Measurements from ENCODE around the gene SP100. TPM values are rescaled to one million over a fixed set of nuclear protein-coding genes. Genes with fewer than 3 reads are reported as not detected.

SP100 gene
- total and polyA plus RNA-seq, 2 of the 8 experiments (the other 6 are each of a cell fraction or from before 2014, with no cell fraction given), result 0.06 to 1.1 TPM

DNA sequence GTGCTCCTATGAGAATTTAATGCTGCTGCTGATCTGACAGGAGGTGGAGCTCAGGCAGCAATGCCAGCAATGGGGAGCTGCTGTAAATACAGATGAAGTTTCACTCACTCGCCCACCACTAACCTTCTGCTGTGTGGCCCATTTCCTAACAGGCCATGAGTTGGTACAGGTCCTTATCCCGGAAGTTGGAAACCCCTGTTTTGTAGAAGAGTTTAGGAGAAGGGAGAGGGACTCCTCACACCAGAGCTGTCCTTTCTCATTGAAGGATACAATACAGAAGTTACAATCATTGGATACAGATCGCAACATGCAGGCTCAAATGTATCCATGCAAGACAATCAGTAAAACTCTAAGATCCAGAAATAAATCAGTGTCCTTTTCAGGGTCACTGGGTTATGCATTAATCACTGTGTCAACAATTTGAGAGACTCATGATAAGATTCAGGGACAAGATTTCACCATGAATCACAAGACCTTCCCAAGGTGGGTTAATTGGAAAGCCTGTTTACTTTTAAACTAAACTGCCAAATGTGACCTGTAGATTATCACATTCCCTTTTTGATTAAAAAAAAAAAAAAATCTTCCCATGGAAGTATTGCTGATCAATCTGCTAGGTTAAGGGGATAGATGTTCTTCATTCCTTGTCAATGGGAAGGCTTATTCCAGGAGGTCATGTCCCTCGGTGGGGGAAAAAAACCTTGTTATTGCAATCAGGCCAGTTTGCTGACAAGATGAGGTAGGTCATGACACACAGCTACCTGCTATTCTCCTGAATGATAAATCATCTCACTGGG, 97.2 kb downstream of the SP100 start:
- H2AK5ac ChIP-seq (ENCODE audit: low read depth, low read length), result no peak overlapping the region
- no peak overlapping the region for H2BK20ac ChIP-seq (ENCODE audit: low read length)
- H4K20me1 ChIP-seq (replicated peaks in 1 of 2; ENCODE audit: control insufficient read depth in 1 of 2, insufficient read depth in 2 of 2, low read length in 2 of 2), result no peaks in the 10 kb centered on the region
- H3K18ac ChIP-seq (ENCODE audit: extremely low read depth, low read length), result no peak overlapping the region
- no peak overlapping the region for H2BK12ac ChIP-seq (ENCODE audit: low read depth, low read length)
- H3K4me2 ChIP-seq (ENCODE audit: insufficient read depth in 1 of 2, low read depth in 2 of 2, low read length in 2 of 2), result no peak overlapping the region
- no peak for DNase-seq (ENCODE audit: low read depth in 1 of 2, low spot score in 2 of 2)
- no peak overlapping the region for H3K4ac ChIP-seq (replicated peaks; ENCODE audit: insufficient read length, low read depth, low read length)
- no peak overlapping the region for H2BK15ac ChIP-seq (ENCODE audit: low read length)
- H3K9ac ChIP-seq (replicated peaks in 1 of 4; ENCODE audit: extremely low read depth in 1 of 4, low read depth in 3 of 4, low read length in 3 of 4), result no peak overlapping the region
- no peaks in the 10 kb centered on the region for H3K4me1 ChIP-seq (replicated peaks in 1 of 4; ENCODE audit: control insufficient read depth in 3 of 4, insufficient read depth in 4 of 4, low read length in 3 of 4)
- H2AFZ ChIP-seq (ENCODE audit: low read length), result no peak overlapping the region
- H4K5ac ChIP-seq (ENCODE audit: insufficient read length, low read depth, low read length), result no peak overlapping the region
- no peaks in the 10 kb centered on the region for H3K23me2 ChIP-seq (ENCODE audit: low read depth, low read length)
- H3K79me1 ChIP-seq (ENCODE audit: low read depth, low read length), result no peaks in the 10 kb centered on the region
- H3K79me2 ChIP-seq (ENCODE audit: control insufficient read depth in 1 of 2, insufficient read depth in 2 of 2, low read length in 2 of 2), result no peaks in the 10 kb centered on the region
- H3K14ac ChIP-seq (ENCODE audit: insufficient read length), result no peak overlapping the region
- H3K27ac ChIP-seq (ENCODE audit: low read depth, low read length), result no peak overlapping the region
- WGBS, 2 experiments (ENCODE audit: extremely low coverage in 1 of 2, insufficient coverage in 1 of 2, insufficient read length in 1 of 2, insufficient replicate concordance in 2 of 2, low coverage in 1 of 2, low lambda C conversion rate in 2 of 2, missing lambda C conversion rate in 1 of 2), result 85% methylated on average over 4 of the region's 4 CpGs; no CpG with 5 or more reads in 1 of the 2 experiments
- no peak overlapping the region for H4K8ac ChIP-seq (ENCODE audit: extremely low read depth, insufficient read depth, low read length)
- no peak overlapping the region for H3K4me3 ChIP-seq (ENCODE audit: extremely low read depth in 1 of 4, insufficient read depth in 2 of 4, low read depth in 3 of 4, low read length in 4 of 4)
- H3K23ac ChIP-seq (ENCODE audit: insufficient read length), result no peak overlapping the region
- no peak overlapping the region for H2BK120ac ChIP-seq (replicated peaks; ENCODE audit: low read depth, low read length)
- H3K27me3 ChIP-seq (replicated peaks in 1 of 4; ENCODE audit: control insufficient read depth in 3 of 4, extremely low read depth in 1 of 4, insufficient read depth in 3 of 4, low read length in 3 of 4), result no peaks in the 10 kb centered on the region
- FAIRE-seq, result no peak
- H3K56ac ChIP-seq (replicated peaks; ENCODE audit: insufficient read length, low read depth, low read length), result no peak overlapping the region
- H4K91ac ChIP-seq (replicated peaks; ENCODE audit: insufficient read length, low read length), result no peak overlapping the region
- H2BK5ac ChIP-seq (ENCODE audit: low read depth, low read length), result no peak overlapping the region
- POLR2A ChIA-PET (ENCODE audit: partially characterized antibody), result no interaction called here
- CTCF ChIA-PET (ENCODE audit: partially characterized antibody), result no interaction called here
- H3K9me3 ChIP-seq (ENCODE audit: insufficient read depth in 2 of 2, low read depth in 1 of 2, low read length in 1 of 2), result no peaks in the 10 kb centered on the region
- H3K36me3 ChIP-seq (ENCODE audit: control insufficient read depth in 2 of 4, insufficient read depth in 4 of 4, low read length in 3 of 4), result no peaks in the 10 kb centered on the region
- TF ChIP-seq RBBP5 (IDR thresholded peaks at IDR 0.05; ENCODE audit: borderline replicate concordance, low read depth, low read length) (no peak), CHD2 (IDR thresholded peaks at IDR 0.05; ENCODE audit: low read length) (no peak), RNF2 (IDR thresholded peaks at IDR 0.05; ENCODE audit: borderline replicate concordance, low read depth, low read length, missing control alignments, poor library complexity, severe bottlenecking) (no peak), RXRA (IDR thresholded peaks at IDR 0.05; ENCODE audit: insufficient read depth, low read depth, low read length) (no peak), POLR2AphosphoS5 (IDR thresholded peaks at IDR 0.05; ENCODE audit: low read depth, low read length) (no peak), TEAD4 (IDR thresholded peaks at IDR 0.05; ENCODE audit: low read depth, low read length) (no peak), CTBP2 (IDR thresholded peaks at IDR 0.05; ENCODE audit: borderline replicate concordance, insufficient read depth, insufficient read length, low read length) (no peak), PHF8 (conservative IDR thresholded peaks at IDR 0.05; ENCODE audit: low read depth, low read length) (no peak), SIX5 (IDR thresholded peaks at IDR 0.05; ENCODE audit: low read depth, low read length) (no peak), SP1 (IDR thresholded peaks at IDR 0.05; ENCODE audit: low read depth, low read length) (no peak), CREB1 (IDR thresholded peaks at IDR 0.05) (no peak), SAP30 (IDR thresholded peaks at IDR 0.05; ENCODE audit: insufficient read depth, insufficient replicate concordance, low read length) (no peak), EGR1 (IDR thresholded peaks at IDR 0.05; ENCODE audit: borderline replicate concordance, low read depth, low read length) (no peak)
